Gastroesophageal sphincter (tissue), 4 donors: Measurements from ENCODE around the gene ZNF235. TPM values are rescaled to one million over a fixed set of nuclear protein-coding genes. Genes with fewer than 3 reads are reported as not detected.

ENCODE experiments used
- ATAC-seq: fragments of 150-250 bp; one replicate; pipeline ENCODE4 v1.9.1; 2016; ENCODE audit warnings: mild to moderate bottlenecking, moderate library complexity
- H3K27ac ChIP-seq, 4 donors: fragments of 200-600 bp; sonication (generic) in 3 of 4; 1 replicate in 3 of 4; 2 replicates in 1 of 4; pipeline ENCODE4 v1.5.1; 2016 to 2019
- H3K27me3 ChIP-seq: fragments of 200-600 bp; sonication (generic); one replicate; pipeline ENCODE4 v1.5.1; 2019
- H3K36me3 ChIP-seq, 2 donors: fragments of 200-600 bp; sonication (generic); one replicate each; pipeline ENCODE4 v1.5.1; 2019; ENCODE audit warnings: control low read depth in 1 of 2
- H3K4me1 ChIP-seq, 3 donors: fragments of 200-600 bp; sonication (generic); 1 replicate in 2 of 3; 2 replicates in 1 of 3; pipeline ENCODE4 v1.5.1; 2016 to 2019; ENCODE audit warnings: control low read depth in 2 of 3
- H3K4me3 ChIP-seq, 2 donors: fragments of 200-600 bp; sonication (generic); one replicate each; pipeline ENCODE4 v1.5.1; 2019; ENCODE audit warnings: mild to moderate bottlenecking in 1 of 2, moderate library complexity in 1 of 2
- H3K9me3 ChIP-seq, 3 donors: fragments of 200-600 bp; sonication (generic); one replicate each; pipeline ENCODE4 v1.5.1; 2017 to 2019; ENCODE audit warnings: control low read depth in 2 of 3
- EP300 ChIP-seq: sonication (generic); formaldehyde crosslinking; IDR thresholded peaks from one replicate; pipeline ENCODE4 v1.6.1; 2017; ENCODE audit warnings: antibody characterized with exemption, mild to moderate bottlenecking
- POLR2A ChIP-seq, 2 donors: fragments of 450-650 bp; IDR thresholded peaks; one replicate each; pipeline ENCODE4 v1.6.1; 2017; ENCODE audit warnings: antibody characterized with exemption in 2 of 2, mild to moderate bottlenecking in 2 of 2, moderate library complexity in 1 of 2
- POLR2AphosphoS5 ChIP-seq: sonication (generic); formaldehyde crosslinking; IDR thresholded peaks from one replicate; pipeline ENCODE4 v1.6.1; 2017; ENCODE audit warnings: antibody characterized with exemption
- WGBS, 2 donors: methylation state at CpG; one replicate each; pipeline ENCODE4 v1.1.5; 2018; ENCODE audit warnings: low coverage in 1 of 2; 5-methylcytosine and 5-hydroxymethylcytosine counted together
- total RNA-seq, 4 donors: library from RNA; depleted of rRNA; stranded (reverse); fragments of >200 nt; gene quantifications; one replicate each; pipeline ENCODE4 v1.1.0, GENCODE V29; 2016
- TF ChIP-seq, protein P1 (sequence below), 4 experiments: fragments of 200-600 bp in 2 of 4; fragments of 450-650 bp in 2 of 4; sonication (generic) in 1 of 4; IDR thresholded peaks; one replicate each; pipeline ENCODE4 v1.5.1; 2017 to 2019; ENCODE audit warnings: antibody characterized with exemption in 4 of 4, mild to moderate bottlenecking in 2 of 4, moderate library complexity in 2 of 4

ZNF235 gene
- total RNA-seq, 4 donors from 2014 or later = 5.6 to 15.6 (median 7.9) TPM

DNA sequence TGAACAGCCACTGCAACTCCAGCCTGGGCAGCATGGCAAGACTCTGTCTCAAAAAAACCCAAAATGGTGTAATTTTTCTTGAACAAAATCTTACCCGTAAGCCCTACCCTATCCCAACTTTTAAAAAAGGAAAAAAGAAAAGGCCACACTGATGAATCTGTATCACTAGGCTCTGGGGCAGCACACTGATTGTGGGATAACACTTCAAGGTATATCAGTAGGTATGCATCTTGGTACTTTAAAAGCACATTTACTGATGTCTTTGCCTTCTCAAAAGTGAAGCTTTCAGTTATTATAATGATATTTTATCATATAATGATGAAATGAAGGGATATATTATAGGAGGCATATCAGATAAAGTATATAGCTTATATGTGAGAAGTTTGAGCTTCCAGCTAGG is 27.3 kb upstream of the ZNF235 start:
- TF ChIP-seq POLR2A (IDR thresholded peaks at IDR 0.05) = no peak
- no peak for TF ChIP-seq EP300
- TF ChIP-seq POLR2AphosphoS5 = no peak
- TF ChIP-seq, protein P1, sequence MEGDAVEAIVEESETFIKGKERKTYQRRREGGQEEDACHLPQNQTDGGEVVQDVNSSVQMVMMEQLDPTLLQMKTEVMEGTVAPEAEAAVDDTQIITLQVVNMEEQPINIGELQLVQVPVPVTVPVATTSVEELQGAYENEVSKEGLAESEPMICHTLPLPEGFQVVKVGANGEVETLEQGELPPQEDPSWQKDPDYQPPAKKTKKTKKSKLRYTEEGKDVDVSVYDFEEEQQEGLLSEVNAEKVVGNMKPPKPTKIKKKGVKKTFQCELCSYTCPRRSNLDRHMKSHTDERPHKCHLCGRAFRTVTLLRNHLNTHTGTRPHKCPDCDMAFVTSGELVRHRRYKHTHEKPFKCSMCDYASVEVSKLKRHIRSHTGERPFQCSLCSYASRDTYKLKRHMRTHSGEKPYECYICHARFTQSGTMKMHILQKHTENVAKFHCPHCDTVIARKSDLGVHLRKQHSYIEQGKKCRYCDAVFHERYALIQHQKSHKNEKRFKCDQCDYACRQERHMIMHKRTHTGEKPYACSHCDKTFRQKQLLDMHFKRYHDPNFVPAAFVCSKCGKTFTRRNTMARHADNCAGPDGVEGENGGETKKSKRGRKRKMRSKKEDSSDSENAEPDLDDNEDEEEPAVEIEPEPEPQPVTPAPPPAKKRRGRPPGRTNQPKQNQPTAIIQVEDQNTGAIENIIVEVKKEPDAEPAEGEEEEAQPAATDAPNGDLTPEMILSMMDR (IDR thresholded peaks at IDR 0.05) = no peak
- Histone ChIP-seq H3K4me1 (no peaks in the 10 kb centered on the region), H3K4me3 (no peak overlapping the region), H3K27me3 (no peaks in the 10 kb centered on the region), H3K9me3 (peaks cover 0 to 92% (median 0%) of the 10 kb centered on the region in 3 donors), H3K36me3 (peaks cover 31 to 99% of the 10 kb centered on the region in 2 donors), H3K27ac (no peak overlapping the region)
- no peak for ATAC-seq
- WGBS, 2 donors = 93 to 100% methylated on average over 1 of the region's 1 CpG

GRCh38 chr19:44315883-44316282 is 11.1 kb upstream of the ZNF235 start:
- no peaks in the 10 kb centered on the region for H3K4me1 ChIP-seq
- TF ChIP-seq POLR2AphosphoS5 (no peak), POLR2A (IDR thresholded peaks at IDR 0.05) (no peak), EP300 (no peak)
- TF ChIP-seq, protein P1 (IDR thresholded peaks at IDR 0.05) = no peak
- no peaks in the 10 kb centered on the region for H3K27me3 ChIP-seq
- no peak for ATAC-seq
- no peak overlapping the region for H3K27ac ChIP-seq
- peaks cover 0 to 89% (median 0%) of the 10 kb centered on the region in 3 donors for H3K9me3 ChIP-seq
- no peak overlapping the region for H3K4me3 ChIP-seq
- no peaks in the 10 kb centered on the region for H3K36me3 ChIP-seq
- WGBS, 2 donors = 60 to 80% methylated on average over 2 of the region's 2 CpGs

DNA sequence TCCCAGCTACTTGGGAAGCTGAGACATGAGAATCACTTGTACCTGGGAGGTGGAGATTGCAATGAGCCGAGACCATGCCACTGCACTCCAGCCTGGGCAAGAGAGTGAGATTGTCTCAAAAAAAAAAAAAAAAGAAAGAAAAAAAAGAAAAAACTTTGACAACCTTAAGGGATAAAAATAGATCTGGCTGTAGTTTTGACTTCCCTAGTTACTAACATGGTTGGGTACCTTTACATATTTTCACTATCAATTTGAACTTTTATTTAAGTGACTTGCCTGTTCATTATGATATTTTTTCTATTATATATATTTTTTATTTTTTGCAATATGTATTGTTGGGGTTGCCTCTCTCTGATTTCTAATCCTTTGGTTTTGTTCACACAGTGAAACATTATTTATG is 8.4 kb upstream of the ZNF235 start:
- no peaks in the 10 kb centered on the region for H3K36me3 ChIP-seq
- H3K9me3 ChIP-seq = peaks cover 0 to 89% (median 2%) of the 10 kb centered on the region in 3 donors
- no peak for TF ChIP-seq POLR2AphosphoS5
- TF ChIP-seq, protein P1 (IDR thresholded peaks at IDR 0.05) = no peak
- TF ChIP-seq POLR2A (IDR thresholded peaks at IDR 0.05) = no peak
- no peak for TF ChIP-seq EP300
- no peak overlapping the region for H3K27ac ChIP-seq
- 100% methylated on average over 1 of the region's 1 CpG for WGBS, 2 donors
- ATAC-seq = no peak
- no peak overlapping the region for H3K4me3 ChIP-seq
- H3K27me3 ChIP-seq = no peaks in the 10 kb centered on the region
- no peaks in the 10 kb centered on the region for H3K4me1 ChIP-seq

GRCh38 chr19:44308011-44308410 is 3.2 kb upstream of the ZNF235 start:
- no peak for ATAC-seq
- no peak overlapping the region for H3K4me3 ChIP-seq
- peaks cover 0 to 73% (median 2%) of the 10 kb centered on the region in 3 donors for H3K9me3 ChIP-seq
- H3K36me3 ChIP-seq = no peaks in the 10 kb centered on the region
- H3K27ac ChIP-seq = no peak overlapping the region
- peaks cover 0 to 21% (median 10%) of the 10 kb centered on the region in 3 donors for H3K4me1 ChIP-seq
- no peak for TF ChIP-seq EP300
- TF ChIP-seq, protein P1 (IDR thresholded peaks at IDR 0.05) = no peak
- no peak for TF ChIP-seq POLR2AphosphoS5
- TF ChIP-seq POLR2A (IDR thresholded peaks at IDR 0.05) = no peak
- H3K27me3 ChIP-seq = no peaks in the 10 kb centered on the region
- 83 to 100% methylated on average over 3 of the region's 3 CpGs for WGBS, 2 donors

GRCh38 chr19:44306283-44306682 is 1.5 kb upstream of the ZNF235 start:
- 89 to 100% methylated on average over 1 to 10 of the region's 15 CpGs for WGBS, 2 donors
- peaks cover 0 to 57% (median 2%) of the 10 kb centered on the region in 3 donors for H3K9me3 ChIP-seq
- H3K36me3 ChIP-seq = peaks cover 0 to 13% of the 10 kb centered on the region in 2 donors
- no peak overlapping the region for H3K4me3 ChIP-seq
- no peaks in the 10 kb centered on the region for H3K27me3 ChIP-seq
- no peak for ATAC-seq
- no peak overlapping the region for H3K27ac ChIP-seq
- TF ChIP-seq POLR2A (IDR thresholded peaks at IDR 0.05) (no peak), EP300 (no peak), POLR2AphosphoS5 (no peak)
- TF ChIP-seq, protein P1 (IDR thresholded peaks at IDR 0.05) = no peak
- peaks cover 0 to 21% (median 10%) of the 10 kb centered on the region in 3 donors for H3K4me1 ChIP-seq
